Ishikawa (cell line): Measurements from ENCODE around the gene CLEC7A.

ENCODE experiments used
- CREB1 ChIP-seq: IDR thresholded peaks from 2 replicates; pipeline ENCODE4 v1.6.1; 2012; ENCODE audit warnings: low read depth
- EP300 ChIP-seq: IDR thresholded peaks from 2 replicates; pipeline ENCODE4 v1.6.1; 2012; ENCODE audit warnings: borderline replicate concordance
- MAX ChIP-seq: IDR thresholded peaks from 2 replicates; pipeline ENCODE4 v1.6.1; 2012
- NFIC ChIP-seq: IDR thresholded peaks from 2 replicates; pipeline ENCODE4 v1.6.1; 2012
- RAD21 ChIP-seq: IDR thresholded peaks from 2 replicates; pipeline ENCODE4 v1.6.1; 2012; ENCODE audit warnings: low read depth
- REST ChIP-seq: IDR thresholded peaks from 2 replicates; pipeline ENCODE4 v1.6.1; 2012; ENCODE audit warnings: low read depth, mild to moderate bottlenecking
- TAF1 ChIP-seq: IDR thresholded peaks from 2 replicates; pipeline ENCODE4 v1.6.1; 2012; ENCODE audit warnings: low read depth, mild to moderate bottlenecking
- USF1 ChIP-seq: IDR thresholded peaks from 2 replicates; pipeline ENCODE4 v1.6.1; 2012
- YY1 ChIP-seq: IDR thresholded peaks from 2 replicates; pipeline ENCODE4 v1.6.1; 2012; ENCODE audit warnings: low read depth
- ZBTB7A ChIP-seq: IDR thresholded peaks from 2 replicates; pipeline ENCODE4 v1.6.1; 2012; ENCODE audit warnings: low read depth

GRCh38 chr12:10070380-10070779 lies 59.6 kb downstream of the CLEC7A start:
- no peak for TF ChIP-seq TAF1
- no peak for TF ChIP-seq CREB1
- TF ChIP-seq NFIC, result no peak
- no peak for TF ChIP-seq REST
- TF ChIP-seq MAX, result no peak
- no peak for TF ChIP-seq EP300
- TF ChIP-seq RAD21, result no peak
- no peak for TF ChIP-seq YY1
- no peak for TF ChIP-seq ZBTB7A
- no peak for TF ChIP-seq USF1
